ENCODE results near the gene LYZL1.
"Not testable (repeated sequence)": the region's sequence is repeated elsewhere in the genome, so short reads cannot be mapped to it uniquely, and the experiment has no call there.

LYZL1 gene

GRCh38 chr10:29332061-29332760, 43.3 kb downstream of the LYZL1 start:
- no peak for DNase-seq

GRCh38 chr10:29332761-29333148, 43.9 kb downstream of the LYZL1 start:
- no peak for DNase-seq

GRCh38 chr10:29337526-29337925, 48.7 kb downstream of the LYZL1 start:
- DNase-seq, result not testable (repeated sequence)

GRCh38 chr10:29343607-29344038, 54.8 kb downstream of the LYZL1 start:
- no peak for DNase-seq

GRCh38 chr10:29344073-29344820, 55.4 kb downstream of the LYZL1 start:
- DNase-seq, result no peak

- DNase-seq, result no peak
Measured at GRCh38 chr10:29345144-29345909, 56.5 kb downstream of the LYZL1 start.

- DNase-seq, result no peak
Measured at GRCh38 chr10:29345910-29346209, 57.0 kb downstream of the LYZL1 start.

GRCh38 chr10:29346296-29347001, 57.6 kb downstream of the LYZL1 start:
- DNase-seq, result no peak

GRCh38 chr10:29348836-29349235, 60.0 kb downstream of the LYZL1 start:
- DNase-seq, result no peak

- DNase-seq, result no peak
Measured at GRCh38 chr10:29353305-29353704, 64.4 kb downstream of the LYZL1 start.

- DNase-seq, result no peak
Measured at GRCh38 chr10:29353887-29354561, 65.2 kb downstream of the LYZL1 start.

- DNase-seq, result no peak
Measured at GRCh38 chr10:29355411-29355991, 66.6 kb downstream of the LYZL1 start.

GRCh38 chr10:29356931-29357330, 68.1 kb downstream of the LYZL1 start:
- no peak for DNase-seq

GRCh38 chr10:29358010-29358616, 69.2 kb downstream of the LYZL1 start:
- no peak for DNase-seq

GRCh38 chr10:29360215-29360853, 71.5 kb downstream of the LYZL1 start:
- not testable (repeated sequence) for DNase-seq

All from right kidney (tissue), 1 donor.